Thyroid gland (tissue), 4 donors: ENCODE results near the gene CDC42BPA. TPM values are rescaled to one million over a fixed set of nuclear protein-coding genes. Genes with fewer than 3 reads are reported as not detected.

Source experiments
- DNase-seq, 2 donors: peaks; one replicate each; pipeline ENCODE4 v3.0.0-alpha.2; 2019
- H3K27ac ChIP-seq, 3 donors: fragments of 200-600 bp; sonication (generic); 1 replicate in 2 of 3; 2 replicates in 1 of 3; pipeline ENCODE4 v1.5.1; 2016 to 2019; ENCODE audit warnings: mild to moderate bottlenecking in 1 of 3, moderate library complexity in 1 of 3
- H3K27me3 ChIP-seq: fragments of 200-600 bp; sonication (generic); one replicate; pipeline ENCODE4 v1.5.1; 2019
- H3K36me3 ChIP-seq, 2 donors: fragments of 200-600 bp; sonication (generic); one replicate each; pipeline ENCODE4 v1.5.1; 2016 to 2019
- H3K4me1 ChIP-seq, 2 donors: fragments of 200-600 bp; sonication (generic); one replicate each; pipeline ENCODE4 v1.5.1; 2017 to 2019
- H3K4me3 ChIP-seq, 3 donors: fragments of 200-600 bp; sonication (generic); replicated peaks in 1 of 3; 1 replicate in 2 of 3; 2 replicates in 1 of 3; pipeline ENCODE4 v1.5.1; 2016; ENCODE audit warnings: mild to moderate bottlenecking in 1 of 3
- H3K9me3 ChIP-seq: fragments of 200-600 bp; sonication (generic); one replicate; pipeline ENCODE4 v1.5.1; 2017
- CTCF ChIP-seq, 6 experiments: fragments of 200-600 bp in 3 of 6; fragments of 450-650 bp in 3 of 6; sonication (generic) in 3 of 6; IDR thresholded peaks; one replicate each; pipeline ENCODE4 v1.5.1; 2016 to 2019; ENCODE audit warnings: antibody characterized with exemption in 6 of 6, mild to moderate bottlenecking in 2 of 6, inconsistent platforms in 1 of 6, moderate library complexity in 1 of 6
- POLR2A ChIP-seq, 2 donors: fragments of 450-650 bp; IDR thresholded peaks; one replicate each; pipeline ENCODE4 v1.6.1; 2017; ENCODE audit warnings: antibody characterized with exemption in 2 of 2, mild to moderate bottlenecking in 2 of 2, moderate library complexity in 1 of 2
- WGBS, 2 donors: methylation state at CpG; one replicate each; pipeline ENCODE4 v1.1.5; 2017; 5-methylcytosine and 5-hydroxymethylcytosine counted together
- intact Hi-C: fragments of 100-400 bp; cut with DNase I; formaldehyde crosslinking; loops from one replicate; pipeline ENCODE4 v1.15.1; 2023
- total RNA-seq, 4 donors: library from RNA; depleted of rRNA; stranded (reverse); fragments of >200 nt; gene quantifications; one replicate each; pipeline ENCODE4 v1.2.3, GENCODE V29; 2016

Gene CDC42BPA
- total RNA-seq, 4 donors from 2014 or later = 25.0 to 50.0 (median 30.5) TPM

- DNase-seq = no peak
- peaks cover 15 to 17% of the 10 kb centered on the region in 2 donors for H3K36me3 ChIP-seq
- intact Hi-C loops = no loop called here
- H3K27me3 ChIP-seq = no peaks in the 10 kb centered on the region
- H3K27ac ChIP-seq = no peak overlapping the region
- no peaks in the 10 kb centered on the region for H3K9me3 ChIP-seq
- 94 to 98% methylated on average over 4 to 16 of the region's 23 CpGs for WGBS, 2 donors
- no peak for TF ChIP-seq CTCF (IDR thresholded peaks at IDR 0.05)
- TF ChIP-seq POLR2A (IDR thresholded peaks at IDR 0.05) = no peak
- H3K4me1 ChIP-seq = no peaks in the 10 kb centered on the region
- no peak overlapping the region for H3K4me3 ChIP-seq
Measured at GRCh38 chr1:226965581-226966440, 352.5 kb downstream of the CDC42BPA start.

GRCh38 chr1:226964611-226965486 is 353.4 kb downstream of the CDC42BPA start:
- H3K4me3 ChIP-seq = no peak overlapping the region
- DNase-seq = no peak
- intact Hi-C loops = no loop called here
- peaks cover 14 to 15% of the 10 kb centered on the region in 2 donors for H3K36me3 ChIP-seq
- H3K27me3 ChIP-seq = no peaks in the 10 kb centered on the region
- no peaks in the 10 kb centered on the region for H3K4me1 ChIP-seq
- H3K27ac ChIP-seq = no peak overlapping the region
- no peaks in the 10 kb centered on the region for H3K9me3 ChIP-seq
- TF ChIP-seq POLR2A (IDR thresholded peaks at IDR 0.05) = no peak
- TF ChIP-seq CTCF (IDR thresholded peaks at IDR 0.05) = no peak
- 90 to 99% methylated on average over 20 to 28 of the region's 29 CpGs for WGBS, 2 donors

- Histone ChIP-seq H3K9me3 (no peaks in the 10 kb centered on the region), H3K4me1 (no peaks in the 10 kb centered on the region), H3K4me3 (no peak overlapping the region), H3K27ac (no peak overlapping the region), H3K27me3 (no peaks in the 10 kb centered on the region), H3K36me3 (peaks cover 14 to 15% of the 10 kb centered on the region in 2 donors)
- 91 to 95% methylated on average over 6 of the region's 6 CpGs for WGBS, 2 donors
- DNase-seq = no peak
- TF ChIP-seq CTCF (IDR thresholded peaks at IDR 0.05) (no peak), POLR2A (IDR thresholded peaks at IDR 0.05) (no peak)
- intact Hi-C loops = no loop called here
Measured at GRCh38 chr1:226964068-226964425, 354.2 kb downstream of the CDC42BPA start.

- Histone ChIP-seq H3K9me3 (no peaks in the 10 kb centered on the region), H3K27ac (no peak overlapping the region)
- WGBS, 2 donors = 92 to 95% methylated on average over 20 to 25 of the region's 28 CpGs
Measured at GRCh38 chr1:226962421-226963391, 355.6 kb downstream of the CDC42BPA start.

More at GRCh38 chr1:226962421-226963391, 355.6 kb downstream of the CDC42BPA start:
- DNase-seq = no peak
- TF ChIP-seq POLR2A (IDR thresholded peaks at IDR 0.05) (no peak), CTCF (IDR thresholded peaks at IDR 0.05) (no peak)
- intact Hi-C loops = no loop called here
- Histone ChIP-seq H3K4me1 (no peaks in the 10 kb centered on the region), H3K4me3 (no peak overlapping the region), H3K27me3 (no peaks in the 10 kb centered on the region), H3K36me3 (peaks cover 14 to 15% of the 10 kb centered on the region in 2 donors)
